Cardiac muscle cell (in vitro differentiated cells and primary cell): Measurements from ENCODE around the gene CRB3. TPM values are rescaled to one million over a fixed set of nuclear protein-coding genes. Genes with fewer than 3 reads are reported as not detected.
"Not testable (repeated sequence)": the region's sequence is repeated elsewhere in the genome, so short reads cannot be mapped to it uniquely, and the experiment has no call there.

Experiments used
- DNase-seq, 2 donors: peaks; one replicate each; pipeline versions ENCODE4 v3.0.0 to v3.0.0-alpha.2; 2010 to 2017; ENCODE audit warnings: low read depth in 1 of 2, low spot score in 1 of 2
- H3K27ac ChIP-seq: fragments of 200-600 bp; sonication (generic); 2 replicates; pipeline ENCODE4 v1.5.1; 2016
- H3K27me3 ChIP-seq: fragments of 200-600 bp; sonication (generic); 2 replicates; pipeline ENCODE4 v1.6.0; 2016; ENCODE audit warnings: control low read depth
- H3K36me3 ChIP-seq: fragments of 200-600 bp; sonication (generic); 2 replicates; pipeline ENCODE4 v1.5.1; 2016; ENCODE audit warnings: control low read depth
- H3K4me1 ChIP-seq: fragments of 200-600 bp; sonication (generic); 2 replicates; pipeline ENCODE4 v1.8.1; 2017; ENCODE audit warnings: low read depth, mild to moderate bottlenecking, mixed run types
- H3K4me3 ChIP-seq: fragments of 200-600 bp; sonication (generic); 2 replicates; pipeline ENCODE4 v1.5.1; 2016; ENCODE audit warnings: mild to moderate bottlenecking
- H3K9me3 ChIP-seq: fragments of 200-600 bp; sonication (generic); 2 replicates; pipeline ENCODE4 v1.5.1; 2017; ENCODE audit warnings: low read depth, mild to moderate bottlenecking, control low read depth
- polyA plus RNA-seq: library from polyadenylated mRNA; unstranded; fragments of >200 nt; fragmentation: Nextera tagmentation; extraction: Ambion mirVana; gene quantifications from 2 replicates; pipeline ENCODE4 v1.2.1, GENCODE V29; 2016
- total RNA-seq: library from RNA; depleted of rRNA; stranded (reverse); fragments of >200 nt; gene quantifications from 2 replicates; pipeline ENCODE4 v1.2.3, GENCODE V29; 2016
- TF ChIP-seq, protein P1 (sequence below): IDR thresholded peaks from 2 replicates; pipeline ENCODE4 v1.5.1; 2012; ENCODE audit warnings: low read depth, mild to moderate bottlenecking, low read length

Gene CRB3
- total and polyA plus RNA-seq, 2 experiments from 2014 or later, result 1.1 to 2.9 TPM

- peak overlapping the region; percentile 43 for H3K4me3 ChIP-seq
- no peaks in the 10 kb centered on the region for H3K36me3 ChIP-seq
- H3K27ac ChIP-seq, result no peak overlapping the region
- H3K9me3 ChIP-seq, result no peaks in the 10 kb centered on the region
- TF ChIP-seq, protein P1, sequence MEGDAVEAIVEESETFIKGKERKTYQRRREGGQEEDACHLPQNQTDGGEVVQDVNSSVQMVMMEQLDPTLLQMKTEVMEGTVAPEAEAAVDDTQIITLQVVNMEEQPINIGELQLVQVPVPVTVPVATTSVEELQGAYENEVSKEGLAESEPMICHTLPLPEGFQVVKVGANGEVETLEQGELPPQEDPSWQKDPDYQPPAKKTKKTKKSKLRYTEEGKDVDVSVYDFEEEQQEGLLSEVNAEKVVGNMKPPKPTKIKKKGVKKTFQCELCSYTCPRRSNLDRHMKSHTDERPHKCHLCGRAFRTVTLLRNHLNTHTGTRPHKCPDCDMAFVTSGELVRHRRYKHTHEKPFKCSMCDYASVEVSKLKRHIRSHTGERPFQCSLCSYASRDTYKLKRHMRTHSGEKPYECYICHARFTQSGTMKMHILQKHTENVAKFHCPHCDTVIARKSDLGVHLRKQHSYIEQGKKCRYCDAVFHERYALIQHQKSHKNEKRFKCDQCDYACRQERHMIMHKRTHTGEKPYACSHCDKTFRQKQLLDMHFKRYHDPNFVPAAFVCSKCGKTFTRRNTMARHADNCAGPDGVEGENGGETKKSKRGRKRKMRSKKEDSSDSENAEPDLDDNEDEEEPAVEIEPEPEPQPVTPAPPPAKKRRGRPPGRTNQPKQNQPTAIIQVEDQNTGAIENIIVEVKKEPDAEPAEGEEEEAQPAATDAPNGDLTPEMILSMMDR, result no peak
- DNase-seq, result no peak
- no peaks in the 10 kb centered on the region for H3K4me1 ChIP-seq
- peaks cover 28% of the 10 kb centered on the region for H3K27me3 ChIP-seq
Observed at GRCh38 chr19:6500837-6501739, 37.0 kb downstream of the CRB3 start.

GRCh38 chr19:6501740-6502648 is 37.9 kb downstream of the CRB3 start, which contains the start of gene TUBB4A:
Gene TUBB4A (minus strand): TSS chr19:6502309. CDS start chr19:6502212, 97 bp downstream.
- Histone ChIP-seq H3K4me1 (no peaks in the 10 kb centered on the region), H3K9me3 (no peaks in the 10 kb centered on the region), H3K4me3 (peak within 1 kb of the TSS; percentile 43), H3K36me3 (no peaks in the 10 kb centered on the region), H3K27me3 (peaks cover 28% of the 10 kb centered on the region), H3K27ac (no peak within 1 kb of the TSS)
- TF ChIP-seq, protein P1, result no peak
- DNase-seq, result peak in 1 of 2 donors; percentile 63

DNA sequence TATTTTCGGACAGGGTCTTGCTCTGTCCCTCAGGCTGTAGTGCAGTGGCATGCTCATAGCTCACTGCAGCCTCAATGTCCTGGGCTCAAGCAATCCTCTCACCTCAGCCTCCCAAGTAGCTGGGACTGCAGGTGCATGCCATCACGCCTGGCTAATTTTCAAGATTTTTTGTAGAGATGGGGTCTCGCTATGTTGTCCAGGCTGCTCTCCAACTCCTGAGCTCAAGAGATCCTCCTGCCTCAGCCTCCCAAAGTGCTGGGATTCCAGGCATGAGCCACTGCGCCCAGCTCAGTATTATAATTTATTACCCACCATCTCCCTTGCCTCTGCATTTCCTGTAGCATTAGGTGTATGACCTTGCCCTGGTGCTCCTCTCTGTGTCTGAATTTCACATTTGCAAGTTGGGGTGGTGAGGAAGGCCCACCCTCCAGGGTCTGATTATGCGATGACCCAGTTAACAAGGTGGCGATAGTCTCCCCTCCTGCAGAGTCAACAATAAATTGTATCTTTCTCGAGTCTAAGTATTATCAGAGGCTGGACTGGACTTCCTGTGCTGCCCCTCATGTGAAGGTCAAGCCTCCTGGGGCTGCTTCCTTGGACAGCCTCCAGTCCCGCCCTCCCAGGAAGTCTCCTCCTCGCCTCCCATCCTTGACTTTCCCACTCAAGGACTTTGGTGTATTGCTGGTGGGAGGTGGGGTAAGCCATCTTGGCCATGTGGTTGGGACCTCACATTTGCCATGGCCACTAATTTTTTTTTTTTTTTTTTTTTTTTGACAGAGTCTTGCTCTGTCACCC is 39.5 kb downstream of the CRB3 start:
- H3K4me3 ChIP-seq, result no peak overlapping the region
- no peak overlapping the region for H3K27ac ChIP-seq
- no peaks in the 10 kb centered on the region for H3K36me3 ChIP-seq
- peaks cover 28% of the 10 kb centered on the region for H3K27me3 ChIP-seq
- H3K9me3 ChIP-seq, result no peaks in the 10 kb centered on the region
- TF ChIP-seq, protein P1, result no peak
- H3K4me1 ChIP-seq, result no peaks in the 10 kb centered on the region
- DNase-seq, result no peak

DNA sequence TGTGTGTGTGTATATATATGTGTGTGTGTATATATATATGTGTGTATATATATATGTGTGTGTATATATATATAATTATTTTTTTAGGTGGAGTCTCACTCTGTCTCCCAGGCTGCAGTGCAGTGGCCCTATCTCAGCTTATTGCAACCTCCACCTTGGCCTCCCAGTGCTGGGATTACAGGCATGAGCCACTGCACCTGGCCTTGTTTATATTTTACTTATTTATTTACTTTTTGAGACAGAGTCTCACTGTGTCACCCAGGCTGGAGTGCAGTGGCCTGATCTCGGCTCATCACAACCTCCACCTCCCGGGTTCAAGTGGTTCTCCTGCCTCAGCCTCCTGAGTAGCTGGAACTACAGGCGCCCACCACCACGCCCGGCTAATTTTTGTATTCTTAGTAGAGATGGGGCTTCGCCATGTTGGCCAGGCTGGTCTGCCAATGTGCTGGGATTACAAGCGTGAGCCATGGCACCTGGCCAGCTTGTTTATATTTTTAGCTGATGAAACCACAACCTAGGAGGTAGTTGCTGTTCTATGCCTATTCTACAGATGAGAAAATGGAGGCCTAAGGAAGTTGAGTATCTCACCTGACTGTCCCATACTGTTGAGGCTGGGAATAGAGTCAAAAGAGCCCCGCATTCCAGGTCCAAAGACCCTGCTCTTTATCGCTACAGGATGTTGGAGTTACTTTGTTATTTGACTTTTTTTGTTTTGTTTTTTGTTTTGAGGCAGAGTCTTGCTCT is 44.1 kb downstream of the CRB3 start:
- not testable (repeated sequence) for H3K4me1 ChIP-seq, H3K27me3 ChIP-seq, H3K4me3 ChIP-seq, DNase-seq, H3K9me3 ChIP-seq, H3K27ac ChIP-seq, H3K36me3 ChIP-seq

- no peaks in the 10 kb centered on the region for H3K36me3 ChIP-seq
- DNase-seq, result no peak
- no peak overlapping the region for H3K4me3 ChIP-seq
- TF ChIP-seq, protein P1, result no peak
- no peaks in the 10 kb centered on the region for H3K4me1 ChIP-seq
- no peaks in the 10 kb centered on the region for H3K9me3 ChIP-seq
- no peaks in the 10 kb centered on the region for H3K27me3 ChIP-seq
- H3K27ac ChIP-seq, result no peak overlapping the region
Observed at GRCh38 chr19:6509118-6509971, 45.3 kb downstream of the CRB3 start.
